HG03097 (cell line): Measurements from ENCODE around the gene EPB41L2.
"Not testable (repeated sequence)": the region's sequence is repeated elsewhere in the genome, so short reads cannot be mapped to it uniquely, and the experiment has no call there.

Experiments
- ATAC-seq: cut with Tn5 transposase; IDR thresholded peaks from one replicate; pipeline ENCODE4 v1.9.1; 2021; ENCODE audit not compliant: unreplicated experiment, low FRiP score

The EPB41L2 gene

DNA sequence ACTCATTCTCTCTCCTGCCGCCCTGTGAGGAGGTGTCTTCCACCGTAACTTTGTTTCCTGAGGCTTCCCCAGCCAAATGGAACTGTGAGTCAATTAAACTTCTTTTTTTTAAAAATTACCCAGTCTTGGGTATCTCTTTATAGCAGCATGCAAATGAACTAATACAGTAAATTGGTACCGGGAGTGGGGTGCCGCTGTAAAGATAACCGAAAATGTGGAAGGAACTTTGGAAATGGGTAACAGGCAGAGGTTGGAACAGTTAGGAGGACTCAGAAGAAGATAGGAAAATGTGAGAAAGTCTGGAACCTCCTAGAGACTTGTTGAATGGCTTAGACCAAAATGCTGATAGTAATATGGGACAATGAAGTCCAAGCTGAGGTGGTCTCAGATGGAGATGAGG lies 55.8 kb downstream of the EPB41L2 start:
- ATAC-seq: no peak

DNA sequence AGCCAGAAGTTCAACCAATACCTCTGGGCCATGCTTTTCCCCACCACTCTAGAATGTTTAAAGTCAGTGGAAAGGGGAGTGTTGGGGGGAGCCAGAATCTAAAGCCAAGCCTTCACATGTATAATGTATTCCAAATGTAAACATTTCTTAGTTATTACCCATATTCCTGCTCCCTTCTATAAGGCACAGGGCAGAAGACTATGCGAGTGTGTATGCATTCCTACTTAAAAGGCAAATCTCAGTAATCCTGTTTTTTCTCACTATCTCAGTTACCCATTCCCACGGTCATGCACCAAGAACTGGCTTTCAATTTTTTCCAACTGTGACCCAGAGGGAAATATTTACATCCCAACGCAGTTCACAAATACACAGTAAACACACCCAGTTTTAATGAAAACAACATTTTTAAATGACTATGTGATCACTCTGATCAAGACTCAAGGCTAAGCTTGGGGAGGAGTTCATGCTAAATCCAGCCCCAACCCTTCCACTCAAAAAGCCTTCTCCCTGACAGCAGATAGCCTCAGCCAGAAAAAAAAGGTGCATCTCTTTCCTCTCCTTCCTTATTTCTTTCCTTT lies 57.5 kb downstream of the EPB41L2 start:
- ATAC-seq: no peak

- no peak for ATAC-seq
Observed at GRCh38 chr6:131004936-131005335, 58.1 kb downstream of the EPB41L2 start.

- no peak for ATAC-seq
Observed at GRCh38 chr6:131004387-131004755, 58.7 kb downstream of the EPB41L2 start.

- no peak for ATAC-seq
Observed at GRCh38 chr6:131003488-131004386, 59.3 kb downstream of the EPB41L2 start.

DNA sequence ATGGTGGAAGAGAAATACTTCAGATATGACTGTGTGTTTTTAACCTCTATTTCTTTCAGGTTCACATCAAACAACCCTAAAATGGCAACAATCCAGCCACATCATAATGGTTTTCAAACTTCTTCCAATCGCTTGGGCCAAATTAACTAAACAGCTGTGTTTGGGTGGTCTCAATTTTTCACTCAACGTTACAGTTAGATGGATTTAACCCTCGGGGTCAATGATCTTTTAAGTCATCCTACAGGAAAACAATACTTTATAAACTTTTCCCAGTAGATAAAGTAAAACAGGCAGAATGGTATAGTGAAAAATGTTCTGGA lies 60.4 kb downstream of the EPB41L2 start:
- no peak for ATAC-seq

DNA sequence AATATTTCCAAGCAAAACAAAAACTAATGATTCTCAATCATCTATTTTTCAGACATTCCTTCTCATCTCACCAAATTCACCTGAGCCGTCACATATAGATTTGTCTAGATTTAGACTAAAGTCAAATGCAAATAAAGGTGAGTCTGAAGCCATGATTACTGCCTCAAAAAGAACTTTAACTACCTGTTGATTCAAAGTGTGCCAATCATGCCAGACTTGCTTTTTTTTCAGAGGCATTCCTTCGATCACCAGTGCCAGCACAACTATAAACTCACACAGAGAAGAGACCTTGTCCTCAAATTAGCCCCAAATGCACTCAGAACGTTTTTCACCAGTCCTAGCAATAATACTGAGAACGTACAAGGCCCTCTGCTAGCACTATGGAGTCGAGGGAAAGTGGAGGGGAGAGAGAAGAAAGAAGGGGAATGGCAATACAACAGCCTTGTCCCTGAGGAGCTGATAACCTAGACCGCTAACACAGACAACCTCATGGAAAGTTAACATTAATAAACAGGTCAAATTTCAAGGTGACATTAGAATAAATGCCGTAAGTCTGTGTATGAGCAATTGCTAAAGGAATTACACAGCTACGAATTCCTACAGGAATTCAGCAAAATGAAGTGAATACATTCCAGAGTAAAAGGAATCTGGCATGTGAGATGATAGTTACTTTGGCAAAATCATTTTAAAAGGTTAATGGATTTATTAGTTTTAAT lies 60.9 kb downstream of the EPB41L2 start:
- no peak for ATAC-seq

DNA sequence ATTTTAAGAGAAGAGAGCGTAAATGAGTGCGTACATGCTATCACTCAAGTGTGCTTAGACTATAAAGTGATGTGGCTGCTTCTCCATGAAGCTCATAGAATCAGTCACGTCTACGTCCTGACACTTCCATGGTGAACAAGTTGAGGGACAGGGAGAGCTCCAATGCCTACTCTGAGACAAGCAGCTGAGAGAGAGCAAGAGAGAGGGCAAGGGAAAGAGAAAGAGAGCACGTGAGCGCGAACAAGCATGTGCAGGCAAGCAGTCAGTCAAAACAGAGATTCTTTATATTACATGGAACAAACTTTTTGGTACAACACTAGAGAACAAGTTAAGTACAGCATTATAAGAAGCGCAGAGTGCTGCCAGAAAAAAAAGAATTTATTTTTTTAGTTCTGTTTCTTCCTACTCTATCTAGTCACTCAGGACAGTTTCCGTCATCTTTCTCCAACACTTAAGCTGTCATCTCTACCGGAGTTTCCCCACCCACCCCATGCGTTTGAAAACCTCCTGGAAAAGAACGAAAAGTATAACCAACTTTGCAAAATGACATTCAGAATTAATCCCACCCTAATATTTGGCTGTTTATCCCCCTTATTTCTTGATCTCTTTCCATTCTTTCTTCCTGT lies 61.8 kb downstream of the EPB41L2 start:
- ATAC-seq: no peak

- no peak for ATAC-seq
Observed at GRCh38 chr6:131000544-131000943, 62.5 kb downstream of the EPB41L2 start.

DNA sequence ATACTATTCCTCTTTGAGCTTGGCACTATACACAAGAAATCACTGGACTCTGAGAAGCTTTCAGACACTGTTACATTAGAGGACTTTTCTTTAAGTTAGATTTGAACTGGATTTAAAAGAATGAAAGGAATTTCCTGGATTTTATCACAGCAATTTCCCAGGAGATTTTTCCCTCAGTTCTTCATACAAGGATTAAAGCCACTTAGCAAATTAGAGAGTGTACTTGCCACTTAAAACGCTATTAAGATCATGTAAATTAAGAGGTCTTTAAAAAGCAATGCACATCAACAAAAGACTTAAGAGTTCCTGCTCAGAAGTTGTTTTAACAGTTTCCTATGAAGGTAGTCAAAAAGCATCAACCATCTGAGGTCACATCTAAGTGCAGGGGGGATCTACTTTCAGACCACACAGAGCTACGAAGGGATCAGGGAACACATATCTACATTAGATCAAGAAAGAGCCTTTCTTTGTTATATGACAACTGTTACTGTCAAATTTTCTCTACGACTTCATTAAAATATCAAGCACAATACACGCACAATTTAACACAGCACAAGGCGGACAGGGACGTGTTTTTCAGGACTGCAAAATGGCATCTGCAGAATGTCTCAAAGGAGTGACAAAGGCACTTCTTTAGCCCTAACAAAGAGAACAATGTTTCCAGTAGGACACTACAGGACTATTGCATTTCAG lies 65.8 kb downstream of the EPB41L2 start:
- no peak for ATAC-seq

DNA sequence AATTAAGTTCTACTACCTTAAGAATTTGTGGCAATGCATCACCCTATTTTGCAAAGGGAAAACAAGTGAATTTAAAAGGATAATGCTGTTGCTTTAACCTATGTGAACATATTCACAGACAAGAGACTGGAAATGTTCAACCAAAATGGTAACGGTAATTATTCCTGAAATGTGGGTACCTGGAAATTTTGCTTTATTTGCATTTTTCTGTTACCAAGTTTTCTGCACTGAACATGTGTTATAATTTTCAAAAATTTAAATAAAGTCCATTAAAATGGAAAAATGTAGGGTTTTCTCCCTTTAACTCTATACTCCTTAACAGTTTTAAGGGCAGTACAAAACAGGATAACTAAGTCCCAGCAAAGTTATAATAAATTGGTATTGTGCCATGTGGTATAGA lies 66.4 kb downstream of the EPB41L2 start:
- no peak for ATAC-seq

GRCh38 chr6:130995783-130996447 lies 67.1 kb downstream of the EPB41L2 start:
- no peak for ATAC-seq

DNA sequence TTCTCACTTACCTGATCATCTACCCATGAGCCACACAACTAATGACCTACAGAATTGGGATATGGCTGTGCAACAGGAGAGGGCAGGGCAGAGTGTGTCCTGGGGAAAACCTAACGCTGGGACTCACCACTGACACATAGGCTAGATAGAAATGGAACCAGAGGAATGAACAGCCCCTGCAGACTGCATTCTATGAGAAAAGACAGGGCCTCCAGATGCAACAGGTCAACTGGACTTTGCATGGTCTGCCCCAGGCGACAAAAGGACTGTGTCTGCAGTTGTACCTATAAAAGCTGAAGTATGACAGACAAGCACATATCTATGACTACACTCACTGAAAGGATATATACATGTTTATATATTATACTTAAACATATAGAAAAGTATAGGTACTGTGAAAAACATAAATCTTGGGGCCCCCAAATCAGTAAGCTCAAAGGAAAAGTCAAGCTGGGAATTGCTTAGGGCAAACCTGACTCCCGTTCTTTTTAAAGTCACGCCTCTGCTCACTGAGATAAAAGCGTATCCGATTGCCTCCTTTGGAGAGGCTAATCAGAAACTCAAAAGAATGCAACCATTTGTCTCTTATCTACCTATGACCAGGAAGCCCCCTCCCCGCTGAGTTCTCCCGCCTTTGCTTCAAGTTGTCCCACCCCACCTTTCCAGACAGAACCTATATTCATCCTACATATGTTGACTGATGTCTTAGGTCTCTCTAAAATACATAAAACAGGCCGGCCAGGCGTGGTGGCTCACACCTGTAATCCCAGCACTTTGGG lies 68.5 kb downstream of the EPB41L2 start:
- ATAC-seq: no peak

GRCh38 chr6:130993292-130993765 lies 69.7 kb downstream of the EPB41L2 start:
- ATAC-seq: no peak

DNA sequence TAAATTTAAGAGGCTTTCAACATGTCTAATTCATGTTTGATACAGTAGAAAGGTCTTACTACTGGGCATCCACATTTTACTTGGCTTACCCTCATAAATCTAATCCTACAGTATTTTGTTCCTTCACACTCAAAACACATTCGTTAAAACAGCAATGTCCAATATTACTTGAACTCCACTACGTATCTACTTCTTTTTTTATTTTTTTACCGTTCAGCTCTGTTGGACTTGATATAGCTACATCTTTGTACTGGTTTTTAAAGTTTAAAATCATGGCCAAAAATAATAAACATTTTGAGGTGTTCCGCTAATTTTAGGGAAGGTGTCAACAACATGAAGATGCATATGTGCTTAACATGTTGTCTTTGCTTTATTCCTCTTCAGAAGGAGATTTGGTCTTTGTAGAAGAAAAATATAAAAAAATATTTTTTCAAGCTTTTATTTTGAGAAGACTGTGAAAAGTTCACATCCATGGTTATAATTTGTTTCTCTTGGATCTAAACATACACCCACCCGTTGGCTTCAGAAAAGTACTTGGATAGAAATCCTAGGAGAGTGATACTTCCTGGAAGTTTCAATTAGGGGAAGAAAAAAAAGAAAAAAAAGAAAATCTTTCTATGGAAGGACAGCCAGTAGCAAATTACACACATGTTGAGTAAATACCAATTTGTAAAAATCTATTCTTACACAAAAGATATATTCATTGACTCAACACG lies 71.5 kb downstream of the EPB41L2 start:
- ATAC-seq: no peak

- not testable (repeated sequence) for ATAC-seq
Observed at GRCh38 chr6:130987539-130987938, 75.5 kb downstream of the EPB41L2 start.

- ATAC-seq: no peak
Observed at GRCh38 chr6:130985115-130985514, 77.9 kb downstream of the EPB41L2 start.

- no peak for ATAC-seq
Observed at GRCh38 chr6:130982941-130983456, 80.0 kb downstream of the EPB41L2 start.
